Measurements from ENCODE around the gene KLHL42.
A peak's percentile ranks its signal among the peaks of the same experiment; 100 is the strongest.

The KLHL42 gene

DNA sequence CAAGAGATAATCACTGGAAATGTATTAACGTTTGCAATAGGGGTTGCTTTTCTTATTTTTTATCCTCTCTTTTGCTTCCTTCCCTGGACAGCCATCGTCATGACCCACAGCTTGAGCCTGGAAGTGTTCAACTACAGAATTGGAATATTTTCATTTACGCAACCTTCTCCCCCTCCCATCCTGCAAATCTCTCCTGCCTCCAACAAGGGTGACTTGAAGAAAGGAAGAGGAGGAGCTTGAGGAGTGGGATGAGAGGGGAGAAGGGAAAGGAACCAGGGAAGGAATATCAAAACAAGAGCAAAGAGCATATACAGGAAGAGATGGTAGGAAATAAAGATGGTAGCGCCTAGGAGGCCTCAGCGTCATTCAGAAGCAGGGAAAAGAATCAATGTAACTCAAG is 1.6 kb downstream of the KLHL42 start:
- no peak for DNase-seq

GRCh38 chr12:27782481-27782880 is 2.4 kb downstream of the KLHL42 start:
- no peak for DNase-seq

DNA sequence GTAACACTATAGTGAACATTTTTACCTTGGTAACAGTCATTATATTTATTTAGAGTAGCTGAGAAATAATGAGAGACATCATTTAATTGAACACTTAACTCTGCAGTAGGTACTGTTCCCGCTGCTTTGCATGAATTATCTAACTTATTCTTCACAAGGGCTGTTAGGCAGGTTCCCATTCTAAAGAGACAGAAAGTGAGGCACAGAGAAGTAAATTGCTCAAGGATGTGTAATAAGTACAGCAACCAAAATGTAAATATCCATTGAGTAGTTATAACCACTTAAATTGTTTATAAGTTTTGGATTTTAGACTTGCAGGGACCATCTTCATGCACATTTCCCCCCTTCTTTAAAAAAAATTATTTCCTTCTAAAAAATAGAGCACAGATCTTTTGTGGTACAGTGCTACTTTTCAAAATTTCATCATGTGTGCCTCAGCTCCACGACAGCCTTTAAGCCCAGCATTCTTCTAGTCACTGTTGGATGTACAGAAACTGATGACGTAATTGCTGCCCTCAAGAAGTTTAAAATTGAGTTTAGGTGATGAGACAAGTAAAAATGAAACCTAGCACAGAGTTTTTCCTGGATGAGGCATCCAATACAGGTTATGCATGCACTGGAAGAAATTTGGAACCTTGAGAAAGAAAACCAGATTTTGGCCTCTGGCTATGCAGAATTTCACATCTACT is 6.0 kb downstream of the KLHL42 start:
- DNase-seq = peak; percentile 50

GRCh38 chr12:27787559-27787958 is 7.5 kb downstream of the KLHL42 start:
- DNase-seq = no peak

DNA sequence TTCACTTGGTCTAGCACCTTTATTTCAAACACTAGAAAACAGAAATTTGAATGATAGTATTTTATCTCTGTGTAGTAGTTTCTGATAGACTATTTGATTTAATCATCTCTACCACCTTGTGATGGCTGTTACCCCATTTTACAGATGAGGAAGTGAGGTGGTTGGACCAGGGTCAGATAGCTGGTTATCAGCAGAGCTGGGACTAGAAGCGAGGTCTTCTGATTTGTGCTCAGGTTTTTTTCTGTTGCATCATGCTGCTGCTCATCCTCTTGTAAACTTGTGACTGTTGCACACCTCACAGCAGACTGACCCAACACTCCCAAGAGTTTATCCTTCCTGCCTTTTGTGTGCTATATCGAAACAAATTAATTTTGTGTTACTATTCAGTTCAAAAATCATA is 10.1 kb downstream of the KLHL42 start:
- no peak for DNase-seq

DNA sequence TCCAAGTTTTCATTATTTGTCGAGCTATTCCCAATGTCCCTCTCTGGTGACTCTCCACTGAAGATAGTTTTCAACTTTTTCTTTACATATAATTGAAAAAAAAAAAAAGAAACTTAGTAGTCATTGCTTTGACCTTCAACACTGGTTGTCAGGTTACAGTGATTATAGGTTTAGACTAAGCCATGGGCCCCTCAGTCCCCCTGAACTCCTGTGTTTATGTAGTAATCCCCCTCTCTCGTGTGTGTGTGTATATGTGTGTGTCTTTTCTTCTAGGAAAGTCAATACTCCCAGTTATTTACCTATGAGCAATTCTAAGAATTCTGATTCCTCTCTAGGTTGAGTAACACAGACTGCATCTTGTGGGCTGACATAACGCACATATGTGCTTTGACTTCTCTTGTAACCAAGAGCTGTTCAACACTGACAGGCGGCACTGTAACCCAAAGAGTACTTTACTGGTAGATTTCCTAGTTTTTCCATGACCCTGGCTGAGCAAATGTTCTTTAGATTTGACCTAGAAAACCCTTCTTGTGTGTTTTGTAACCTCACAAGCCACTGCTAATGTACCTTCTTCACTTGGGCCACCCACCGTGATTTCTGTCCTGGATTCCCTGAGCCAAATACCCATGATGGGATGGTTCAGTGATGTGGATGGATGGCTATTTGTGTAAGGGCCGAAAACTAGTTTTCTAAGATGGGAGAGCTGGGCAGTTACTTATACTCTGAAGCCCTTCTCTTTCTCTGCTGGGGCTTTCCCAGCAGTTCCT is 15.0 kb downstream of the KLHL42 start:
- no peak for DNase-seq

GRCh38 chr12:27796128-27796527 is 16.1 kb downstream of the KLHL42 start:
- DNase-seq = no peak

- DNase-seq = no peak
Observed at GRCh38 chr12:27797301-27798025, 17.4 kb downstream of the KLHL42 start.

GRCh38 chr12:27800819-27801218 is 20.8 kb downstream of the KLHL42 start:
- DNase-seq = no peak

DNA sequence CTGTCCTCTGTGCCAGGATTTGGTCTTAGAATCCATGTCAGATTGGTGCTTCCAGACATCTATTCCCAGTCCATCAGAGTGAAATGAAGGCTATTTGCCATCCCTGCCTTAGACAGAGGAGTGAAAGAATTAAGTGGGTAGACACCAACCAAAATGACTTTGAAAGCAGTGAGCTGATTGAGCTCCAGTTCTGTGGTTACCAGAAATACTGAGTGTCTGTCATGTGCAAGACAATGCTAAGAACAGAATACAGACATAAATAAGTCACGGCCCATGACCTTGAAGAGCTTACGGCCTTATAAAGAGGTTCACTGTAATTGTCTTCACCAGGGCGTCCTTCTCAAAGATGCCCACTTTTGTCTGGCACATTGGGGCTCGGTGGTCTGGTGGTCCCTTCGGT is 21.6 kb downstream of the KLHL42 start:
- DNase-seq = no peak

GRCh38 chr12:27802511-27802910 is 22.5 kb downstream of the KLHL42 start:
- no peak for DNase-seq

DNA sequence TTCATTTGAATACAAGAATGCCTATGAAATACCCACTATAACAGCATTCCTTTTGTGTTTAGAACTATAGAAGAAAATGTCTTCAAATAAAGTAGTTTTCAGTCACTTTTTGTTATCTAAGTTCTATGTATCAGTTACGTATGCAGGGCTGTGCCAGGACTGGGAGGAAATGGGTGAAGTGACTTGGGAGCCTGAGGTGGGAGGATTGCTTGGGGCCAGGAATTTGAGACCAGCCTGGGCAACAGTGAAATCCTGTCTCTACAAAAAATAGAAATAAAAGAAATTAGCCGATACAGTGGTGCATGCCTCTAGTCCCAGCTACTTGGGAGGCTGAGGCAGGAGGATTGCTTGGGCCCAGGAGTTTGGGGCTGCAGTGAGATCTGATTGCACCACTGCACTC is 22.9 kb downstream of the KLHL42 start:
- no peak for DNase-seq

DNA sequence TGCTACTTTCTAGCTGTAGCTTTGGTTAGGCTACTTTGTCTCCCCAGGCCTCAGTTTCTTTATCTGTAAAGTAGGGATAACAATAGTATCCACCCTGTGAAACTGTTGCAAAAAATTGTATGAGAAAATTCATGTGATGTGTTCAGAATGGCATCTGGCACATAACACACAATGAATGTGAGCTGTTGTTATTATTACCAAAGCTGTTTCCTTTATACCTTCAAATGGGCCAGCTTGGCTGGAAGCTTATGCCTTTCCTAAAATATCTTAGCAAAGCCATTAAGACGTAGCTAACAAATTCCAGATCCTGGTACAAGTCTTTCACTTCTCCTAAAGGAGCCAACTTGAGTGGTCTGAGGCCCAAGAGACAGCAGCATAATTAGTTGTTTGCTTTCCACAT is 25.2 kb downstream of the KLHL42 start:
- no peak for DNase-seq

DNA sequence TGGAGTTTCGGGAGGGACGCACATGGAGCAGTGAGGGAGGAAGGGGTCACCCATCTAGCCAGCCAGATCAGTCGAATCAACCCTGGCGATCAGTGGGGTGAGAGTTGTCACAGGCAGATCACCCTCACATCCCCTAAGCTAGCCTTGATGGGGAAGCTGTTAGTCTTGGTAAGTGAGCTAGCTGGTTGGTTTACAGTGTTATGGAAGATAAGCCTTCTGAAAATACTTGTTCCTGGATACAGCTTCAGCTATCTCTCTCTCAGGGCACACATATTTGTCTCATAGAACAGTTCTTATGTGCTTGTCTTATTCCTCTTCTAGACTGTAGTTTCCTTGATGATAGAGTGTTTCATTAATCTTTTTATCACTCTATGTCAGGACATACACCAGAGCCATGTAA is 26.2 kb downstream of the KLHL42 start:
- DNase-seq = no peak

DNA sequence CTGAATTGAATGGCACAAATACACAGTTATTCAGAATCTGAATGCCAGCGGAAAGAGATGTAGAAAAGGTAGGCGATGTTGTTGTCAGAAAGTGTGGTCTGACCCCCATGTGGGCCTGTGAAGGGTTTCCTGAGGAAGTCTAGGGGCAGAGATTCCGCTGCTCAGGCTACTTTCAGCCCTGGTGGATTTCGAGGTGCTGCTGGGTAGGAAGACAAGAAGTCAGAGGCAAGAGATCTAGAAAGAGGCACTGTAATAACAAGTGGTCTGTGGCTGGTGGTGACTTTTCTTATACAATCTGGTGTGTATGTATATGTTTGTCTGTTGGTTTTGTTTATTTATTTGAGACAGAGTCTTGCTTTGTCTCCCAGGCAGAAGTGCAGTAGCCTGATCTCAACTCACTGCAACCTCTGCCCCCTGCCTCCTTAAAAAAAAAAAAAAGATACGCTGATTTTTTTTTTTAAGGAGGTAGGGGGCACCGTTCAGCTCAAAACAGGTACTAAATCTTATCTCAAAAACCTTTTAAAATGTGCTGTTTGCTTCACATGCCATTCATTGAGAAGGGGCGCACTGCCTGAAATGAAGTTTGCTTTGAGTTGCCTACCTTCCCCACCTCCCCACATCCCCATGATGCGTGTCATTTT is 27.1 kb downstream of the KLHL42 start:
- no peak for DNase-seq

GRCh38 chr12:27808841-27809240 is 28.8 kb downstream of the KLHL42 start:
- no peak for DNase-seq

- DNase-seq = no peak
Observed at GRCh38 chr12:27810756-27811155, 30.7 kb downstream of the KLHL42 start.

GRCh38 chr12:27812502-27812901 is 32.5 kb downstream of the KLHL42 start:
- DNase-seq = no peak

DNA sequence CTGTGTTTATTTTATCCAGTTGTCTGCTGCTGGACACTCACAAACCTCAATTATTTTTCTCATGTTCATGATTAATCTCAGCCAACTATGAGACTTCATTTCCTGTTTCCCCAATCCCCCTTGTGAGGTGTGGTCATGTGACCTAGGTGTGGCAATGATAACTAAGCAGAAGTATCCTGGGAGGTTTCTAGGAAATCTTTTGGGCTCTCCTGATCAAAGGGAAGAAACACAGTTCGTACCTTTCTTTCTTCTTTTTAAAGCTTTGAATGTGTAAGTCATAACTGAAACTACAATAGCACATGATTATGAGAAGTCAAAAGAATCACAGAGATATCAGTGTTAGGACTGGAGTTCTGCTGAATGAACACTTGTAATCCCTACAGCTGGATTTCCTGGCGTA is 34.4 kb downstream of the KLHL42 start:
- no peak for DNase-seq

DNA sequence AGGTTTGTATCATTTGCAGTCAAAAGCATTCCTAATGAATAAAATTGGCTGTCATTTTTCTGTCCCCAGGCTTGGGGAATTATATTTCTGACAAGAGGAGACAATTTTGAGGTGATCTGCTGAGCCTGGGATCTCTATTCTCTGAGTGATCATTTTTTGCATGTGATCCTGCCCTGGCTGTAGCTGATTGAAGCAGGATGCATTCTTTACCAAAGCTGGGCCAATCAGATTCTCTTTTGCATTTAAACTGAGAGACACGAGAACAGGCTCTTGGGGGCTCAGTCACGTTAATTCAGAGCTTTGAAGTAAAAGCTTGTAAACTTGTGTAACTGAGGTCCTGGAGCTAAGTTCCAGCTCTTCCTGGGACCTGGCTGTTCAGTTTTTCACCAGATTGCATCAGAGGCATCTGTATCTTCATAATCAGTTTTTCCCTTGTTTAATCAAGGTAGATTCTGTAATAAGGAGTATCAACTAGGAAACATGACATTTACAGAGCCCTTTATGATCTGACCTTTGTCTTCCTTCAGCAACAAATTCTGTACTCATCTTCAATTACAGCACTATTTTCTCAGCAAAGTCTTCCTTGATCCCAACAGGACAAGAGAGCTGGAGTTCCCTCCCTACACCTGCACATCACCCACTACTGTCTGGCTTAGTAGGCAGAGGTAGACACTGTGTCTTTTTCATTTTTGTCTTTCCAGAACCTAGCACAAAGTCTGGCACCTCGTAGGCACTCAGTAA is 35.0 kb downstream of the KLHL42 start:
- no peak for DNase-seq

DNA sequence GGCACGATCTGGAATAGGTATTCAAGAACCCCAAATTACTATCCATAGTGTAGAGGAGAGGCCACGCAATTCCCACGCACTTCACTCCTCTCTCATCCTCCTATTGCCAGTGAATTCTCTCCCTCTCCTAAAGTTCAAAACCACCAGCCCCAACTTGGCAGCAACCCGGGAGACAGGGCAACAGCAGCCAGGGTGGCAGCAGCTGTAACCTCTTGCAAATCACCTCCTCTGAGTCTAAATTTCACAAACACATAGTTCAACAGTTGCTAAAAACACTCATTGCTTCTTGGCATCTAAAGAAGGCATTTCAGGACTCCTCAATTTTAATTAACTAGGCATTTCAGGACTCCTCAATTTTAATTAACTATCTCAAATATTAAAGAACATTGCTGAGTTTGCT is 37.7 kb downstream of the KLHL42 start:
- DNase-seq = no peak

DNA sequence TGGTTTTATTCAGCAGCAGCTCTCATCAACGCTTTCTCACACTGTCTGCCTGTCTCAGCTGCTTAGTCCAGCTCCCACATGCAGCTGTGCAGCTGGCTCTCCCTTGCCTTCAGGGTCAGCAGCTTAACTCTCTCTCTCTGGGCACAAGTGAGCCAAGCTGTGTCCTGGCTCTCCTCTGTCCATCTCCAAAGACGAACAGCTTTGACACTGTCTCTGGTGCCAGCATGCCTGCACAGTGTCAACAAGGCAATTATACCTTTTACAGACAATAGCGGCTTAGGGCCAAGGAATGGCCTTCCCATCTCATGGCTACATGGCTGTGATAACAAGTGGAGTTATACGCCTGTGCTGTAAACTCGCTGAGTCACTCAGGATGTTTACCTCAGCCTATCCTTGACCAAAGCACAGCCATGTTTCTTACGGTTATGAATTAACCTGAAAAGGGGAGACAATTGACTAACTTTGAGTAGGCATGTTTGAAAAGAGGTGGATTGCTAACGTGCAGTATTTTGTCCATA is 38.4 kb downstream of the KLHL42 start:
- DNase-seq = no peak

DNA sequence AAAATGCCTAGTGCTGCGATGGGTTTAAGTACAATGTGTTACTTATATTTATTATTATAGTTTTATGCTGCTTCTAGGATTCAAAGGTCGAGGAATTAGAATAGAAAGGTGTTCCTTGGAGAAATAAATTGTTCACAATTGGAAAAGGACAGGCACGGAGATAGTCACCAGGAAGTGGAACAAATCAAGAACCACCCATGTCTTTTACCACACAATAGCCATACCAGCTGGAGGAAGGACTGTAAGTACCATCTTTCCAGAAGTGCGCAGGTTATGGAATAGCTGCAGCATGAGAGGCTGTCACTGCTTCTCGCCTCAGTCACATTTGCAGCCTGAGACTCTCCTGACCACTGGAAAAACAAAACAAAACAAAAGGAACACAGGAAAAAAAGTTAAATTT is 40.5 kb downstream of the KLHL42 start:
- DNase-seq = no peak

Measured in inflammatory macrophage treated with lipopolysaccharide for 4 hours (primary cell).